Stimulated activated CD4-positive, alpha-beta T cell treated with anti-CD3 and anti-CD28 coated beads, Interleukin-1b, Interleukin-23, amount 100 ng/mL, for 48 hours (primary cell): Measurements from ENCODE around the gene EFNA3.
"Not testable (repeated sequence)": the region's sequence is repeated elsewhere in the genome, so short reads cannot be mapped to it uniquely, and the experiment has no call there.

ENCODE experiments used
- DNase-seq: peaks from one replicate; pipeline ENCODE4 v3.0.0-alpha.2; 2020

Gene EFNA3

DNA sequence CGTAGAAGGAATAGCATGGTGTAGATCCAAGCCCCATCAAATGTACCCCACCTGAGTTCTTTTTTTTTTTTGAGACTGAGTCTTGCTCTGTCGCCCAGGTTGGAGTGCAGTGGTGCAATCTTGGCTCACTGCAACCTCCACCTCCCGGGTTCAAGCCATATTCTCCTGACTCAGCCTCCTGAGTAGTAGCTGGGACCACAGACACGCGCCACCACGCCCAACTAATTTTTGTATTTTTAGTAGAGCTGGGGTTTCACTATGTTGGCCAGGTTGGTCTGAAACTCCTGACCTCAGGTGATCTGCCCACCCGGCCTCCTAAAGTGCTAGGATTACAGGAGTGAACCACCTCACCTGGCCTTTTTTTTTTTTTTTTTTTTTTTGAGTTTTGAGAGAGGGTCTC, 39.5 kb downstream of the EFNA3 start:
- DNase-seq = not testable (repeated sequence)

- no peak for DNase-seq
These were observed 41.6 kb downstream of the EFNA3 start for GRCh38 chr1:155120253-155120652.

DNA sequence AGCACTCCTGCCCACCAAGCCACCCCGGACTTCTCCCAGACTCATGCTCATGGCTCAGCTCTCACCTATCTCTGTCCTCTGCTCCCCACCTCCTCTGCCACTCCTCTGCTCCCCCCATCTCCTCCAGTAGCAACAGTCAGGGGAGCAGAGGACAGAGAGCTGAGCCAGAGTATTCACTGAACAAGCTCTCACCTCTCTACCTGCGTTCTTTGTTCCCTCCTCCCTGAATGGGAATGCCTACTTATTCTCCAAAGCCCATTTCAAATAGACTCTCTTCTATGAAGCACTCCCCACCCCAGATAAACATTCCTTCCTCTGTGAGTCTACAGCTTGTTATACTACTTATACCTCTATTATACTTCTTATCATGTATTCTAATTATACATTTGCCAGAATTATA, 42.6 kb downstream of the EFNA3 start:
- DNase-seq = no peak

DNA sequence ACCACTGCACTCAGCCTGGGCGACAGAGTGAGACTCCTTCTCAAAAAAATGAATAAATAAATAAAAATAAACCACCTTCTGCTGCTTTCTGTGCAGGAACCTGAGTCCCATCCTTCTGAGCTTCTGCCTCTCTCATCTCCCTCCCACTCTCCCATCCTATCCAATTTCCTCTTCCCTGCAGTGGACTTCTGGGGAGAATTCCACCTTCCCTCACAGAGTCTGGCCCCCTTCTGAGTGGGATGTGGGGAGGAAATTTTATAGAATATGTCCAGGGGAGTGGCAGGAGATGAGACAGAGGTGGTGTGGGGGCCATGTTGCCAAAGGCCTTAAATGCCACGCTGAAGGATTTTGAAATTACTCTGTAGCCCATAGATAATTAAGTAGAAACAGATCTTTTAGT, 43.7 kb downstream of the EFNA3 start:
- DNase-seq = no peak

DNA sequence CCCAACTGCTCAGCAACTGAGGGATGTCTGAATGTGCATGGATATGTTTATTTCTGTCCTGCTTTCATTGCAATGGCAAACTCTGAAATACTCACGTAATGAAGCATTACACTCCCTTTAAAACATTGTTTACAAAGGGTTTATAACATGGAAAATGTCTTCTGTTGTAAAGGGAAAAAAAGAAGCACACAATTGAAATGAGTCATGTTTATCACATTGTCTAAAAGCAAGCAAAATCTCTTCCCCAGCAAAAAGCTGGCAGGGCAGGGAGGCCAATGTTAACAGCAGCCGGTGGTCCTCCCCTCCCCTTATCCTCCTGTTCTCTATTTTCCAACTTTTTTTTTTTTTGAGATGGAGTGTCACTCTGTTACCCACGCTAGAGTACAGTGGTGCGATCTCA, 45.2 kb downstream of the EFNA3 start:
- no peak for DNase-seq

- DNase-seq = no peak
These were observed 46.1 kb downstream of the EFNA3 start for GRCh38 chr1:155124503-155125463.

- DNase-seq = no peak
These were observed 46.9 kb downstream of the EFNA3 start for GRCh38 chr1:155125511-155125945.

DNA sequence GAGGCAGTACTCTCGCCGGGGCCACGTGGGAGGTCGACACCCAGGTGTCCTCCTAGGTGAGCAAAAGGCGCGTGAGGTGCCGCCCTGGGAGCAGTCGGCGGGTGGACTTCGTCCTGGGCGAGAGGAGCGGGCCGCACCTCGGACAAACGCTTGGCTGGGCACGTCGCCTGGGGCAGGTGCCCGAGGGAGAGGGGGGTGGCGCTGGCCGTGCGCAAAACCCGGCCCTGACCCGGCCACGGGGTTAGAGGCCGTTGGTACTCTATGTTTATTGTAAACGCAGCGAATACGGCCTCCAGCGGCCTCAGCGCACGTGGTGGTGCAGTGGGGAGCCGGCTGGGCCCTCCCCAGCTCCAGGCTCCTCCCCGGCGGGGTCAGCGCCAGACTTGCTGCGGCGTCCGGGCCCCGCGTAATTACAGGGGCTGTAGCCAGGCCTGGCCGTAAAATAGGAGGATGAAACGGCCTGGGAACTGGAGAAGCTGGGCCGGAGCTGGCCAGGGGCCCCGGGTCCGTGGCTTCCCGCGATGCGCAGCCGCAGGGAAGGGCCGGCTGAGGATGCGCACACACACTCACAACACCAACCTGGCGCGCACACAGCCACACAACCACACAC, 47.4 kb downstream of the EFNA3 start:
- DNase-seq = no peak

GRCh38 chr1:155126556-155127104, 48.0 kb downstream of the EFNA3 start:
- peak; percentile 38 for DNase-seq

- DNase-seq = no peak
These were observed 48.7 kb downstream of the EFNA3 start, which contains the start of gene EFNA1 for GRCh38 chr1:155127105-155127966. EFNA1 (plus strand) TSS chr1:155127876; CDS start chr1:155127978, 102 bp downstream.

- no peak for DNase-seq
These were observed 49.5 kb downstream of the EFNA3 start for GRCh38 chr1:155127967-155128754.

GRCh38 chr1:155128755-155129473, 50.3 kb downstream of the EFNA3 start:
- no peak for DNase-seq

GRCh38 chr1:155130272-155131006, 51.8 kb downstream of the EFNA3 start:
- DNase-seq = no peak

GRCh38 chr1:155131285-155131684, 52.6 kb downstream of the EFNA3 start:
- DNase-seq = no peak

GRCh38 chr1:155131856-155132255, 53.2 kb downstream of the EFNA3 start:
- no peak for DNase-seq

DNA sequence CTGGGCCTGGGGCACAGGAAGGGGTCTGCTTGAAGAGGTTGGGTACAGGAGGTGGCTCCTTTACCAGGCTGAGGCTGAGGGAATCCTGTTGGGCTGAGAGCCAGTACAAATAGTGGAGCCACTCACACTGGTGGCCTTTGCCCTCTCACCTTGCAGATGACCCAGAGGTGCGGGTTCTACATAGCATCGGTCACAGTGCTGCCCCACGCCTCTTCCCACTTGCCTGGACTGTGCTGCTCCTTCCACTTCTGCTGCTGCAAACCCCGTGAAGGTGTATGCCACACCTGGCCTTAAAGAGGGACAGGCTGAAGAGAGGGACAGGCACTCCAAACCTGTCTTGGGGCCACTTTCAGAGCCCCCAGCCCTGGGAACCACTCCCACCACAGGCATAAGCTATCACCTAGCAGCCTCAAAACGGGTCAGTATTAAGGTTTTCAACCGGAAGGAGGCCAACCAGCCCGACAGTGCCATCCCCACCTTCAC, 55.2 kb downstream of the EFNA3 start:
- DNase-seq = no peak

GRCh38 chr1:155134322-155134721, 55.7 kb downstream of the EFNA3 start:
- DNase-seq = no peak

DNA sequence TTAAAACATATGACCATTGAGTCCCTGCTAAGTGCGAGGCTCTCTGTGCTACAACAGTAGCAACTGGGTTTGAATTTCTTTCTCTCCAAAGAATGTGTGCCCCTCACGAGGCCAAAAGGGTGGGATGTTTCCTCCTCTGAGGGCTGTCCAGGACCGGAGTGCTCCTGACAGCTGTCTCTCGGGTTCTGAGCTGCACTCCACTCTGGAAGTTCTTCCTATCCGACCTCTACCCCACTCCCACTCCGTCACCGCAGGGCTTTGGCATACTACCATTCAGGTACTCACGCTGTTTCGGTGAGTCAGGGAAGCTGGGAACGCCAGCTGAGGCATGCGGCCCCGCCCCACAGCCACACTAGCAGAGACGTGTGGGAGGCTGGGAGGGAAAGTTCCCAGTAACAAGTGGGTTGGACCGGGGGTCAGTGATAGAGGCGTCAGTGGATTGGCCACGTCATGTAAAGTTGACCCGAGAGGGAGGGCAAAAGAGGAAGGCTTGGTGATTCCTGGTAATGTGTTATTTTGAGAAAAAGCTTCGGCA, 56.3 kb downstream of the EFNA3 start:
- peak; percentile 84 for DNase-seq

DNA sequence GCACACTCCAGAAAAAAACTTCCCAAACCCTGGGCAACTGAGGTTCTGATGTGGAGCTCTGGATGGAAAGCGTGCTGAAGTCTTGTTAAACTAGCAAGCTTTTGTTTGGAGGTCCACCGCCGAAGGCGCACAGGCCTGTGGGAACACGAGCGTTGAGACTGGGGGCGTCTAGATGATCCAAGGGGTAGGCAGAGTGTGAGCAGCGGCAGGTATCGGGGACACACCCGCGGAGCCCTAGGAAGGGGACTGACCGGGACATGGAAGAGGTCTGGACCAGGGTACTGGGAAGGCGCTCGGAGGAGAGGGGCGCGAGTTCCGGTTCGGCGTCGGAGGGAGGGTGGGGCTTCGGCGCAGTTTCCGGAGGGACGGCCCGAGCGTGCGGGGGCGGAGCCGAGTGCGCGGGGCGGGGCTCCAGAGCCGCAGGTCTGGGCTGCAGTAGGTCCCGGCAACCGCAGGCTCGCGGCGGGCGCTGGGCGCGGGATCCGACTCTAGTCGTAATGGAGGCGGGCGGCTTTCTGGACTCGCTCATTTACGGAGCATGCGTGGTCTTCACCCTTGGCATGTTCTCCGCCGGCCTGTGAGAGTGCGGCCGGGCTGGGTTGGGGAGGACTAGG, 56.9 kb downstream of the EFNA3 start, which contains the start of gene SLC50A1:
SLC50A1 (plus strand) TSS at position 438 of the 614 bp plus-strand sequence; CDS start at position 498, 60 bp downstream.
- DNase-seq = peak; percentile 94
